ENCODE results near the gene TXN.

TXN gene

DNA sequence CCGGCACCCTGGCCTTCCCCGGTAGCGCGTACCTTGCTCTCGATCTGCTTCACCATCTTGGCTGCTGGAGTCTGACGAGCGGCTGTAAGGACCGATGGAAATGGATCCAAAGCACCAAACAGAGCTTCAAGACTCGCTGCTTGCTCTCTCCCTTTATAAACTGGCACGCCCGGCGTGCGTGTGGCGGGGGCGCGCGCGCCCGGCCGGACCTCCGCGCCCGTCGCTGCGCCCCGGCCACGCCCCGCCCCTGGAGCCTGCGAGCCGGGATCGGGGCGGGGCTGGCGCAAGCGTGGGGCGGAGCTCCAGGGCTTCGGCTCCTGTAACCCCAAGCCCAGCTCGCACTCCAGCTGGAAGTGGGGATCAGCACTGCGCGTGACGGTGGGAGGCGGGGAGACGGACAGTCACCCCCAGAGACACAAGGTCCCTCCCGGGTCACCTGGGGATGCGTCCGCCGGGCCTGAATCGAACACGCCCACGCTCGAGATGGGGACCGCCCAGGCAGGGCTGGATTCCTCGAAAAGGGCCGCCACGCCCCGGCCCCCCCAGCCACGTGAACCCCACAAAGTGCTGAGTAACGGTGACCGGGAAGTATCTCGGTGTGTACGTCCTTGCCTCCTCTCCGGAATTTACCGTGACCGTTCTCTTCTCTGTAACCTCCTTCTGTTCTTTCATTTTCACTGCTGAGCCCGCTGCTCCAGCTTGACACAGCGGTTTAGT, at the start of gene TXN:
Gene TXN (minus strand): TSS at position 128 of the 717 bp plus-strand sequence. CDS start 72 bp downstream, at position 56.
- peak; percentile 76 to 88 (median 83) for DNase-seq (ENCODE audit: low read depth in 4 of 4, low spot score in 1 of 4)

DNA sequence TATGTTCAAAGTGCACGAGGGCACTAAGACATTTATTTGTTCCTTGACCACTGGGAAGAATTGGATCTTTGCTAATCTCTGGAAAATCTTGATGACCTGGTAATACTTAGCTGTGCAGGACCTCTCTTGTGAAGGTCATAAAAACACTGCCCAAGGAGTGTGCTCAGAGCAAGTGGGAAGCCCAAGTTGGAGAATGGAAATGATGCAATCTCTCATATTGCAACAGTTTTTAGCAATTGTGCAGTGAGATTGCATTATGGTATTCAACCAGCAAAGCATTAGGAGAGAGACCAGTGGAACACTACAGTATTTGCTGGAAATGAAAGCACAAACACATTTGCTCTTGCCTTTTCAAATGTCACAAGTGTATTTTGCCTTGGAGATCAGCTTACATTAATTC, 46.8 kb upstream of the TXN start:
- no peak for DNase-seq (ENCODE audit: low read depth in 4 of 4, low spot score in 1 of 4)

DNA sequence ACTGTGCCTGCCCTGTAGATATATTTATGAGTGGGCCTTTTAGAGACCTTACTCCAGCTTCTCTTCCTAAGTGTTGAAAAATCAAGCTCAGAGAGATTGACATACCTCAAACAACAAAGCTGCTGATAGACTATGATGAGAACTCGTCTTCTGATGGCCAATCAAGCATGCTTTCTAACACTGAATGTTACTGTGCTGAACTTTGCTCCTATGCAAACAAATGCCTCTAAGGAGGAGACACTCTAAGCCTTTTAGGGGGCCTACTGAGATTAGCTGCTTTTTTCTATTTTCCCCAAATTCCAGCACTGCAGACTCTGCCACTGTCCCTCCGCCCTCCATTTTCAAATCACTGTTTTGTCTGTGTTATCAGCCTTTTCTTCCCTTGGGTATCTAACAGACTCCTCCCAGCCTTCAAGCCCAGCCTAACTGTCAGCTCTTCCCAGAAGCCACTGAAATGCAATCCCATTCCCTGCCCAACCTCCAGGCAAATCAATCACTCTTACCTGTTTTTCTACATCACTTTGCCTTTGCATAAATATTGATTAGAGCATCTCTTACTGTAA, 41.8 kb upstream of the TXN start:
- no peak for DNase-seq (ENCODE audit: low read depth in 4 of 4, low spot score in 1 of 4)

- DNase-seq (ENCODE audit: low read depth in 4 of 4, low spot score in 1 of 4) = no peak
These were observed 36.9 kb upstream of the TXN start for GRCh38 chr9:110293248-110293647.

GRCh38 chr9:110291921-110292557, 35.7 kb upstream of the TXN start:
- no peak for DNase-seq (ENCODE audit: low read depth in 4 of 4, low spot score in 1 of 4)

GRCh38 chr9:110290001-110290400, 33.7 kb upstream of the TXN start:
- no peak for DNase-seq (ENCODE audit: low read depth in 4 of 4, low spot score in 1 of 4)

DNA sequence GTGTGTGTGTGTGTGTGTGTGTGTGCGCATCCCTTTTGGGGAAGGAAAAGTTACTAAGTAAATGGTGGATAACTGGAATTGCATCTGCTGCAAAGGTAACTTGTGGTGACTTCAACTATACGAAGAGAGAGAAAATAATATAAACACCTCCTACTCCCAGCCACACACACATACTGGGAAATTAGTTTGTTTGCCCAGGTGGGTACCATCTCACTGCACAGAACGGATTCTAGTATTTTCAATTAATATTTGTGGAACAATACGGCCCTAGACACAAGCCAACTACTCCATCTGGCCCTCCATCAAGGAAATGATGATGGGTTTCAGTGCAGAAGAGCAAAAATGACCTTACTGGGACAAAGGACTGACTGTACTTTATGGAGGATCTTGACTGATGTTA, 32.2 kb upstream of the TXN start:
- no peak for DNase-seq (ENCODE audit: low read depth in 4 of 4, low spot score in 1 of 4)

DNA sequence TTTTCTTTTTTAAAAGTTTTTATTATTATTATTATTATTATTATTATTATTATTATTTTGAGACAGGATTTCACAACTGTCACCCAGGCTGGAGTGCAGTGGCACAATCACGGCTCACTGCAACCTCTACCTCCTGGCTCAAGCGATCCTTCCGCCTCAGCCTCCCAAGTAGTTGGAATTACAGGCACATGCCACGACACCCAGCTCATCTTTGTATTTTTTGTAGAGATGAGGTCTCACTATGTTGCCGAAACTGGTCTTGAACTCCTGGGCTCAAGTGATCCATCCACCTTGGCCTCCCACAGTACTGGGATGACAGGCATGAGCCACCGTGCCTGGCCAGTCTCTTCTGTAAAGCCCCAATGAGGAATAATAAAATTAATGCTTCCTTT, 31.0 kb upstream of the TXN start:
- DNase-seq (ENCODE audit: low read depth in 4 of 4, low spot score in 1 of 4) = no peak

DNA sequence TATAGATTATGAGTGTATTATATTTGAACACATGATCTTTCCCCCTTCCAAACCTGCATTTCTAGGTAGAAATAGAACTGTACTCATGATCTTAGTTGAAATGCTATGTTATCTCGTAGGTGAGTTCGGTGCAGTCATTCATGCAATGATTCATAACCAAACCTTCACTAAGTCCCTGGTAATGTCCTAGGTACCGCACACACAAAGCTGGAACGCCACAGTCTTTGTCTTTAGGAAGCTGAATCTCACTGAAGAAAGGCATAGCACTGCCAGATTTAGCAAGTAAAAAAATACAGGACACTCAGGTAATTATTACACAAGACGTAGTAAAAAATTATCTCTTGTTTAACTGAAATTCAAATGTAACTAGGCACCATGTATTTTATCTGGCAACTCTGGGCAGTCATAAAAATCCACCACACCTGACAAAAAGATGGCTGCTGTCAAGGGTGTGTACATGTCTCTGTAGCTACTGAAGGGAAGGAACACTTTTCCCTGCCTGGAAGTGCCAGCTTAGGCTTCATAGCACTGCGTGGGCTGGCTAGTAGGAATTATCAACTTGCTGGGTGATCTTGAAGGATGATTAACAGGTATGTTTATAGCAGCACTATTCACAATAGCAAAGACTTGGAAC, 28.0 kb upstream of the TXN start:
- no peak for DNase-seq (ENCODE audit: low read depth in 4 of 4, low spot score in 1 of 4)

GRCh38 chr9:110283751-110284150, 27.4 kb upstream of the TXN start:
- DNase-seq (ENCODE audit: low read depth in 4 of 4, low spot score in 1 of 4) = no peak

DNA sequence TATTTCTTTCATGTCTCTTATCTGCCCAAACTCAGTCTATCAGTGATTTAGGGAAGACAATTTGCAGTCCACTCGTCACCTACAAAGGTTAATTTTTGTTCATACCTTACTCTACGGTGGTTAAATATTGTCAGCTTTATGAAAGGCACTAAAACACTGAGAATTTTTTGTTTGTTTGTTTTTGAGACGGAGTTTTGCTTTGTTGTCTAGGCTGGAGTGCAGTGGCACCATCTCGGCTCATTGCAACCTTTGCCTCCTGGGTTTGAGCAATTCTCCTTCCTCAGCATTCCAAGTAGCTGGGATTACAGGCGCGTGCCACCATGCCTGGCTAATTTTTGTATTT, 26.4 kb upstream of the TXN start:
- DNase-seq (ENCODE audit: low read depth in 4 of 4, low spot score in 1 of 4) = no peak

- no peak for DNase-seq (ENCODE audit: low read depth in 4 of 4, low spot score in 1 of 4)
These were observed 25.9 kb upstream of the TXN start for GRCh38 chr9:110282018-110282738.

DNA sequence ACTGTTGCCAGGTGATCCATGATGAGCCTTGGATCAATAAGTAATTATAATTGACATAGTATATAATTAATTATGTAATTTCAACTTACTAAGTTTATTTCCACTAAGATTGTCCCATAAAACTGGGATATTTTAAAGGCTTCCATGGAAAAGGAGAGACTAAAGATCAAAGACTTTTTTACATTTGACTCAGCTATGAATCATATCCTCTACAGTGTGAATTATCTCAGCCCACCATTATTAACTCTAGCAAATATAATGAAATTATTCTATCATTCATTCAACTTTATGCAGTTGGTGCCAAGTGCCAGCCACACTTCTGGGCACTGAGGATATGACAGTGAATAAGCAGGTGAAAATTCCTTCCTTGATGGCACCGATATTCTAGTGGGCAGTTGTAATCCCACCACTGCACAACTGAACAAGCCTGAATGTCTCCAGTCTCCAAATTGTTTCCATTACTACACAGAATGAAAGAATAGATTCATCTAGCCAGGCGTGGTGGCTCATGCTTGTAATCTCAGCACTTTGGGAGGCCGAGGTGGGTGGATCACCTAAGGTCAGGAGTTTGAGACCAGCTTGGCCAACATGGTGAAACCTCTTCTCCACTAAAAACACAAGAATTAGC, 21.9 kb upstream of the TXN start:
- DNase-seq (ENCODE audit: low read depth in 4 of 4, low spot score in 1 of 4) = no peak

DNA sequence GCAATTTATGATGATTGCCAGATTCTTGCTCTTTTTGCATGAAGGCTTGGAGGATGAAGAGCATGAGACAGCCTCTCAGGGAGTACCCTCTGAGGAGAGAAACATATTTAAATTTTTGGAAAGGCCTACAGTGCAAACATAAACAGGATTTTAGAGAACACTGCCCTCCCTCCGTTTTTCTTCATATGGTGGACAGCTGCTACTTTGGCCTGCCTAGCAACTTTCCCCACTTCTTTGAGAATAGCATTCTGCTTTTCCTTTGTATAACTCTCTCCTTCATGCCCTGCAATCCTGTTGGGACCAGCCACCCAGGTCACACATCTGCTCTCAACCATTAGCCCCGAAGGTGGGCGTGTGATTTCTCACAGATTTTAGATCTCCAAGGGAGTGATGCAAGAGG, 20.5 kb upstream of the TXN start:
- DNase-seq (ENCODE audit: low read depth in 4 of 4, low spot score in 1 of 4) = no peak

GRCh38 chr9:110270211-110270995, 14.1 kb upstream of the TXN start:
- DNase-seq (ENCODE audit: low read depth in 4 of 4, low spot score in 1 of 4) = no peak

DNA sequence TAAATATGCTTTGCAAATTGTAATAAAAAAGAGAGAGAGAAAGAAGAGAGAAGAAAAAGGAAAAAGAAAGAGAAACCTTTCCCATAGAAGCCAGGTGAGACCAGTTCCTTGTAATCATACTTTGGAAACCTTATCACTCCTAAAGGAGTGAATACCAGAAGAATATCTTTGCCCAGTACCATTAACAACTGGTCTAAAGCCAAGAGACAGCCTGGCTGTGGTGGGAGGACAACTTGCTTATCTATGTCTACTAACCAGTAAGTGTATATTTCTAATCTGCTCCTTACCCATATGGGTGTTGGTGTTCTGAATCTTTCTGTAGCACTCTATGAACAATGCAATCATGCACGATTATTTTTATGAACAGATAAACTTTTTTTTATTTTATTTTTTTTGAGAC, 10.5 kb upstream of the TXN start:
- no peak for DNase-seq (ENCODE audit: low read depth in 4 of 4, low spot score in 1 of 4)

GRCh38 chr9:110261632-110262031, 5.3 kb upstream of the TXN start:
- DNase-seq (ENCODE audit: low read depth in 4 of 4, low spot score in 1 of 4) = no peak

GRCh38 chr9:110260911-110261310, 4.6 kb upstream of the TXN start:
- no peak for DNase-seq (ENCODE audit: low read depth in 4 of 4, low spot score in 1 of 4)

GRCh38 chr9:110259566-110259965, 3.3 kb upstream of the TXN start:
- DNase-seq (ENCODE audit: low read depth in 4 of 4, low spot score in 1 of 4) = no peak

- DNase-seq (ENCODE audit: low read depth in 4 of 4, low spot score in 1 of 4) = no peak
These were observed 2.4 kb upstream of the TXN start for GRCh38 chr9:110258690-110259091.

Measured in stimulated activated CD4-positive, alpha-beta T cell treated with anti-CD3 and anti-CD28 coated beads, Interleukin-1b, Interleukin-23, amount 100 ng/mL, for 24 hours (primary cell).